ENCODE measurements around the gene BANF2. TPM values are rescaled to one million over a fixed set of nuclear protein-coding genes. Genes with fewer than 3 reads are reported as not detected.

Gene BANF2
- total RNA-seq, 1 experiment from 2014 or later: not detected

DNA sequence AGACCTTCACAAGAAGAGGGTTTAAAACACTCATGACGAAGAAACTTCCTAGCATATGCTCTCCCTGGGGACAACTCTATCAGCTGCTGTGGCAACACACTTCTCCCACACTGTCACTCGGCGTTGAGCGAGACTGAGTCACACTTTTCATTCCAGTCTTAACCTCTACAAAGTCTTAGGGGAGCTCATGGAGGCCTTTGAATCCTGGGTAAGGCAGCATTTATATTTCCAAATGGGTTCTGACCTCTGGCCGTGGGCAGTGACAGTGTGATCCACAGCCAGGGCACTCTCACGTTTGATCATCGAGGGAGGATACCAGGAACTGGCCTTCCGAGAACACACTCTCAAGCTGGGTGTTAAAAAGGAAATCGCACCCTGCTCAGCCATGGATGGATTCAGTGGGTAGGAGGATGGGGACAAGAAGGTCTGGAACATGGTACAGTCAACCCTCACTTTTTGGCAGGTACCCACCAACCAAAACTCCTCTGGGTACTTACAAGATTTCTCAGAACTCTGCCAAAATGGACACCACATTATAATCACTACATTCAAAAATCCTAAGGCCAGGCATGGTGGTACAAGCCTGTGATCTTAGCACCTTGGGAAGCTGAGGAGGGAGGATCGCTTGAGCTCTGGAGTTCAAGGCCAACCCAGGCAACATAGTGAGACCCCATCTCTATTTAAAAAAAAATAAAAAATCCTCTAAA lies 37.3 kb upstream of the BANF2 start:
- intact Hi-C loops (cut with micrococcal nuclease): no loop called here
- CTCF ChIA-PET: no interaction called here
- Histone ChIP-seq H3F3A (ENCODE audit: low read length, unreplicated experiment) (no peaks in the 10 kb centered on the region), H4K20me1 (ENCODE audit: low read length) (peaks cover 27% of the 10 kb centered on the region; the same call in 1 of the 2 replicates), H3K27me3 (ENCODE audit: low read length) (no peaks in the 10 kb centered on the region), H3K9ac (ENCODE audit: low read length) (no peak overlapping the region), H3K4me3 (ENCODE audit: low read length) (no peak overlapping the region), H3K4me1 (ENCODE audit: insufficient read depth, low read length) (no peaks in the 10 kb centered on the region), H3K9me2 (replicated peaks; ENCODE audit: low read length) (no peaks in the 10 kb centered on the region), H3K27ac (ENCODE audit: low read length) (no peak overlapping the region), H3K36me3 (ENCODE audit: low read depth, low read length) (peaks cover 31% of the 10 kb centered on the region), H2AFZ (ENCODE audit: low read length) (no peak overlapping the region), H3K79me2 (ENCODE audit: low read length) (peaks cover 95% of the 10 kb centered on the region), H3K4me2 (ENCODE audit: low read length) (no peak overlapping the region), H3K9me3 (ENCODE audit: low read length) (no peaks in the 10 kb centered on the region)
- POLR2A ChIA-PET (ENCODE audit: unreplicated experiment): interaction anchor here (0.6 kb wide), 1 partner anchor 92 kb away, joined by 6 read pairs; no protein-coding TSS in a partner anchor
- no peak for DNase-seq
- no peak for ATAC-seq
- TF ChIP-seq EZH2 (IDR thresholded peaks at IDR 0.05; ENCODE audit: low read length, unreplicated experiment) (no peak), EZH2phosphoT487 (IDR thresholded peaks at IDR 0.05; ENCODE audit: borderline replicate concordance, low read length) (no peak)
- TF ChIP-seq, protein P1, sequence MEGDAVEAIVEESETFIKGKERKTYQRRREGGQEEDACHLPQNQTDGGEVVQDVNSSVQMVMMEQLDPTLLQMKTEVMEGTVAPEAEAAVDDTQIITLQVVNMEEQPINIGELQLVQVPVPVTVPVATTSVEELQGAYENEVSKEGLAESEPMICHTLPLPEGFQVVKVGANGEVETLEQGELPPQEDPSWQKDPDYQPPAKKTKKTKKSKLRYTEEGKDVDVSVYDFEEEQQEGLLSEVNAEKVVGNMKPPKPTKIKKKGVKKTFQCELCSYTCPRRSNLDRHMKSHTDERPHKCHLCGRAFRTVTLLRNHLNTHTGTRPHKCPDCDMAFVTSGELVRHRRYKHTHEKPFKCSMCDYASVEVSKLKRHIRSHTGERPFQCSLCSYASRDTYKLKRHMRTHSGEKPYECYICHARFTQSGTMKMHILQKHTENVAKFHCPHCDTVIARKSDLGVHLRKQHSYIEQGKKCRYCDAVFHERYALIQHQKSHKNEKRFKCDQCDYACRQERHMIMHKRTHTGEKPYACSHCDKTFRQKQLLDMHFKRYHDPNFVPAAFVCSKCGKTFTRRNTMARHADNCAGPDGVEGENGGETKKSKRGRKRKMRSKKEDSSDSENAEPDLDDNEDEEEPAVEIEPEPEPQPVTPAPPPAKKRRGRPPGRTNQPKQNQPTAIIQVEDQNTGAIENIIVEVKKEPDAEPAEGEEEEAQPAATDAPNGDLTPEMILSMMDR (conservative IDR thresholded peaks at IDR 0.05; ENCODE audit: low read depth, low read length): no peak
- BruUV-seq (replicated peaks): no TSS peak

DNA sequence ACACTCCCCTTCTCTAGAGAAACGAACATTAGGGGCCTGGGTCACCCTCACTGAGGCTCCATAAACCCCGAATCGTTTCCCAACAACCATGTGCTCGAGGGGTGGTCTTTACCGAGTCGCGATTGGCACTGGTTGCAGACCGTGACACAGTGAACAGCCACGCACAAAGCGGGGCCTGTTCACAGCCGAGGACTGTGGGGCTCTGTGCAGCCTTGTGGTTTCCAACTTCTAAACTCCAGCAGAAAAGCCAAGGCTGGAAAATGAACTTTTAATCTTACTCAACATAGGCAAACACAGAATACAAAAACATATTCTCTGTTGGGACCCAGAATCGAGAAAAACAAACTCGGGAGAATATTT lies 36.7 kb upstream of the BANF2 start:
- POLR2A ChIA-PET (ENCODE audit: unreplicated experiment): interaction anchor here (0.6 kb wide), 1 partner anchor 92 kb away, joined by 6 read pairs; no protein-coding TSS in a partner anchor

More for the DNA sequence above, 36.7 kb upstream of the BANF2 start:
- no TSS peak for BruUV-seq (replicated peaks)
- Histone ChIP-seq H3K27ac (ENCODE audit: low read length) (no peak overlapping the region), H3F3A (ENCODE audit: low read length, unreplicated experiment) (no peaks in the 10 kb centered on the region), H3K27me3 (ENCODE audit: low read length) (no peaks in the 10 kb centered on the region), H3K4me2 (ENCODE audit: low read length) (no peak overlapping the region), H3K4me3 (ENCODE audit: low read length) (no peak overlapping the region), H4K20me1 (ENCODE audit: low read length) (peaks cover 29% of the 10 kb centered on the region; the same call in 1 of the 2 replicates), H3K9ac (ENCODE audit: low read length) (no peak overlapping the region), H2AFZ (ENCODE audit: low read length) (no peak overlapping the region), H3K9me3 (ENCODE audit: low read length) (no peaks in the 10 kb centered on the region), H3K36me3 (ENCODE audit: low read depth, low read length) (peaks cover 27% of the 10 kb centered on the region), H3K79me2 (ENCODE audit: low read length) (peaks cover 95% of the 10 kb centered on the region), H3K9me2 (replicated peaks; ENCODE audit: low read length) (no peaks in the 10 kb centered on the region), H3K4me1 (ENCODE audit: insufficient read depth, low read length) (no peaks in the 10 kb centered on the region)
- no peak for TF ChIP-seq EZH2phosphoT487 (IDR thresholded peaks at IDR 0.05; ENCODE audit: borderline replicate concordance, low read length)
- TF ChIP-seq, protein P1 (conservative IDR thresholded peaks at IDR 0.05; ENCODE audit: low read depth, low read length): no peak
- no peak for TF ChIP-seq EZH2 (IDR thresholded peaks at IDR 0.05; ENCODE audit: low read length, unreplicated experiment)
- no peak for DNase-seq
- CTCF ChIA-PET: no interaction called here
- ATAC-seq: no peak
- intact Hi-C loops (cut with micrococcal nuclease): no loop called here

All from PC-3 (cell line).